H4 (cell line): ENCODE measurements around the gene CRABP1. TPM values are rescaled to one million over a fixed set of nuclear protein-coding genes. Genes with fewer than 3 reads are reported as not detected.

Experiments
- DNase-seq: peaks from one replicate; pipeline ENCODE4 v3.0.0-alpha.2; 2015; ENCODE audit warnings: low spot score
- total RNA-seq: library from RNA; depleted of rRNA; stranded (reverse); fragments of >200 nt; shearing (Covaris generic); gene quantifications from 2 replicates; pipeline ENCODE4 v1.2.3, GENCODE V29; 2014; rRNA removed

The CRABP1 gene
- not detected in 2 replicates for total RNA-seq

DNA sequence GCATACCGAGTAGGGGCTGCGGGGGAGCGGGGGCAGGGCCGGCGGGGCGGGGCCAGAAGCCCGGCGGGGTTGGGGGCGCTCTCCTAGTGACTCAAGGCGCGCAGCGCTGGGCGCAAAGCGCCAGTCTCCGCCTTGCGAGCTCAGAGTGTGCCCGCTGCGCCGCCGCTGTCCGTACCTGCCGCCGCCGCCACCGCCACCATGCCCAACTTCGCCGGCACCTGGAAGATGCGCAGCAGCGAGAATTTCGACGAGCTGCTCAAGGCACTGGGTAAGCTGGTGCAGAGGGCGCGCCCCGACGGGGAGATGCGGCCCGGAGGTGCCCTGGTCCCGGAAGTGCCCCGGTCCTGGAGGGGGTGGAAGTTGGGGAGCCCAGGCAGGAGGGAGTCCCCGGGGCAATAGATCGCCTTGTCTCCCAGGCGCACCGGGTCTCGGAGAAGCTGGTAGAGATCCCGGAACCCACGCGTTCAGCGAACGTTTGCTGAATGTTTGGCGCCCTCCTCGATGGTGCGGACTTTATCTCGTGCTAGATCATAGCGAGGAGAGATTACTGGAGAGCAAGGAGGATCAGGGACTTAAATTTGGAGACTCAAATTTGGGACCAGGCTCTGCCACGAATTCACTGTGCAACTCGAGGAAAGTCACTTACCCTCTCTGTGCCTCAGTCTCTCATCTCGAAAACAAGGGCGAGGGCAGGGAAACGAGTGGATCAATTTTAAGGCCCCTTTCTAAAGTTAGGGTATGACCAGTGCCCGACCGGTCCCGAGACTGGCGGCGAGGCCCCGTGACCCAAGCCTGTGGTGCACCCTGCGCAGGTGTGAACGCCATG, at the start of gene CRABP1:
TSS of gene CRABP1 (plus strand) at position 123 of the 826 bp plus-strand sequence. CDS start at position 199, 76 bp downstream.
- no peak for DNase-seq

DNA sequence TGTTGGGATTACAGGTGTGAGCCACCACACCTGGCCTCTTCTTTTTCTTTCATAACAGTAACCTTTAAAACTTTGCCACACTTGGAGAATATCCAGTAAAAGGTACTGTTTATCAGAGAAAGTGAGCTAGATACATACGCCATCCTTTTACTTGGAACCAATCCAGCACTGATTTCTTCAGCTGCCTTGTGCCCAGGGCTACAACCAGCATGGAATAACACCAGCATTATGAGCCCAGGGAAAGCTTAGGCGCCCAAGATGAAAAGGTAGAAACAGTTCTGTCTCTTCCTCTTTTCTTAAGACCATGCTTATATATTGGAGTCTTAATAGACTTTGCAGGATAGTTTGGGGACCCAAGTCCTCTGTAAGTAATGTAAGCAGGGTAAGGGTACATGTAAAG, 49.1 kb upstream of the CRABP1 start:
- no peak for DNase-seq

DNA sequence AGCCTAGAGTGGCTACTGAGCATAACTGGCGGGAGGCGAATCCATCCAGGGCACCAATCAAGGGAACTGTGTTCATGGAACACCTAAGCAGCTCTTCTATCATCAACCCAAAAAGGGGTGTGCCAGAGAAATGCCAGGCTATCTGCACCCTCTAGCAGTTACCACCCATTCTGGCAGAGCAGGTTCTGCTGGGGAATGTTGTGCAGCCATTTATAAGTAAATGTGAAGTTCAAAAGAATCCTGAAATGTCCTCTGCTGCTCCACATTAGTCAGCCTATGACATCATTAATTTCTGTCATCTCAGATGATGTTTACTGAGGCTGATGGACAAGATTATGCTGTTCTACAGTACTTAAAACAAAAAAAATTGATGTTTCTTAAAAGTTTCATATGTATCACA, 48.5 kb upstream of the CRABP1 start:
- DNase-seq: no peak

DNA sequence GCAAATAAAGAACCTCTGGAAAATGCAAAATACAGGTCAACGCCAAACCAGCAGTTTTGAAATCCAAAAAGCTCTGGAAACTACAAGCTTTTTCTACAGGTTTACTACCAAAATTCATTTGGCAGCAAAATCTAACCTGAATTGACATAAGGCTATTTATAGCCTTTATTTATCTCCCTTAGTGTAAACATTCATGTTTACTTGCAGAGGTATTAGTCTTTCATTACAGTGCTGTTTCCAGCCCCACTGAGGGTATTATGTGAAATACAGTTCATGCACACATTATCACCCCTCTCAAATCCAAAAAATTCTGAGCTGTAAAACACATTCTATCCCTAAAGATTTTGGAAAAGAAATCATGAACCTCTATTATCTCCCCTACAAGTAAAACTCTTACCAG, 47.9 kb upstream of the CRABP1 start:
- DNase-seq: no peak

DNA sequence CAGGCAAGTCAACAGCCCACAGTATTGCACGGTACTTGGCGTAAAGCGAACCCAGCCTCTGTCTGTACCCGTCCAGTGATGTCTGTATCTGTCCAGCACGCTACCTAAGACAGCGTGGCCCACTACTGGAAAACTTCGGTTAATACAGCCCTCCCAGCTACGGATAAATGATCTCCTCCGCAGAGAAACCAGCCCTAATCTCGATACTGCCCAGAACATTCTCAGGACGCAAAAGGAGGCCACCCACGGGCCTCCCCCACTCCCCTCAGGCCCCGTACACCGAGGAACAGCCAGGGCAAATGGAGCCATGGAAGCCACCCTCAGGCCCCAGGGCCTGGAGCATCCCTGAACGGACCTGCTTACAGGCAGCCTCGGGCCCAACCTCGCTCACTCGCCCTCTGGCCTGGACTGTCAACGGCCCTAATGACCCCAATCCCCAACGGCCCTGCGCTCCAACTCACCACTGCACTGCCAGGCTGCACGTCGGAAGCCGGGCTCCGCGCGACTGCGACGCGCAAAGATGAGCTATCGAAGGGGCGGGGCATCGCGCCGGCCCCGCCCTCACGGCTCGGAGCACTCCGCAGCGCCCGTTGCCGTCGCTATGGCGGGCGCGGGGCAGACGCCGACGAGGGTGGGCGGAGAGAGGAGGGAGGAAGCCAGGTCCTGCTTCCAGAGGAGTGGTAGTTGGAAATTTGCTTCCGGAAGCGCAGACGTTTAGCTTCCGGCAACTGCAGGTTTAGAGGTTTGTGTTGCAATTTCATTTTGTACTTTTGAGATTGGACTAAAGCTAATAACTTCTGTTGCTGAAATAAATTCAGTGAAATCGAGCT, 40.8 kb upstream of the CRABP1 start, which contains the start of gene SKIC8:
TSS of gene SKIC8 (minus strand) at position 509 of the 830 bp plus-strand sequence. CDS start 3,923 bp downstream, outside the sequence.
- peak; percentile 93 for DNase-seq

DNA sequence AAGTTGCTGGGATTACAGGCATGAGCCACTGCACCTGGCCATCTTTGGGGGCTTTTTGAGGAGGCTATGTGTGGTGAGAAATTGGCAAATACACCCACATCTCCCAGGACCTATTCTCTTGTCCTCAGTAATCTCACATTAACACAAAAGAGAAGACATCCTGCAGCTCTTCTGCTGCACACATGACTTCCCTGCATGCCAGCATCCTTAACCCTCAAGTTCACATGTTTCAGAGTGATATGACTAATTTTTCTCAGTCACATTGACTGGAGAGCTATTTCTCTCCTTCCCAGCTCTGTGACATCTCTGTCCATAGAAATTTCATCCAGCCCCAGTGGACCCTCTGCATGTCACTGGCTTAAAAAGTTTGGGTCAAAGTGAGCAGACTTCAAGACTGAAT, 38.8 kb upstream of the CRABP1 start:
- DNase-seq: no peak

DNA sequence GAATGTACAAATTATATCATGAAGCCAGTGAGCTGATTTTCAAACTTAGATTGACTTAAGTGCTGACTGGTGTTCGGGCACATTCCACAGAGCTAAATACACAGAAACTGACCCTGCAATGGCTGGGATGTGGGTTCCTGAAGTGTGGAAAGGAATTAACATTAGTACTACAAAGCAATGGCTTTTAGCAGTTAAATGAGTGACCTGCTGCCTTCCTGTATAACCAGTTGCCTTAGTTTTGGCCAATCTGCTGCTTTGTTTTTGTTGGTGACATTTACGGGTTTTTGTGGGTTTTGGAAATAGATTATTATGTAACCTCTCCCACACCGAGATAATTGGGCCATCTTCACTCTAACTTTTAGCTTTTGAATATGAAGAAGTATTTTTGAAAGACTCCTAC, 38.3 kb upstream of the CRABP1 start:
- DNase-seq: peak; percentile 38

DNA sequence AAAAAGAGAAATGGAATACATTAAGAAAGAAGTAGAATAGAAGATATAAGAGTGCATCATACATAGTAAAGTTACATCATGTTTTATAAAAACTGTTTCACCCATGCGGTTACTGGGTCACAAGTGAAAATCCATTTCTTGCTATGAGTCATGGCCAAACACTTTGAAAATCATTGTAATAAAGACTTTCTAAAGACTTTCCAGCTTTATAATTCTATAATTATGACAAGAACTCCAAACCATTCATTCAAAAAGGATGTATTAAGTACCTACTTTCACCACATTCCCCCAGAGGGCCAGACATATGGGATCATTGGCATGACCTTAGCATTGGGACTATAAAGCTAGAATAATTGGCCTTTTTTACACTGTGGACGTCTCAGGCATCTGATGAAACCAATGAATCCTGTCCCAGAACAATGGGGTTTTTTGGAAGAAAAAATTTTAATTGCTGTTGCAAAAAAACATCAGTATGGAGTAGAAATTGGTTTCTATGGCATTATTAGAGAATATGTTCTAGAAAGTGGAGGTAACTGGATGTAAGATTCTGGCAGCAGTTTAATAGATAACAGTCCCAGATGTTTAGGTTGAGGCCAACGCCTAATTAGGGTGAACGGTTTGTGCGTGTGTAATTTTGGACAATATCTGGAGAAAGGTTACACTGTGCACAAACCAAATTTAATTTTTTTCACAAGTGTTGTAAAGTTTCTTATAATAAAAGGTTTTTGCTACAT, 37.4 kb upstream of the CRABP1 start:
- peak; percentile 71 for DNase-seq

DNA sequence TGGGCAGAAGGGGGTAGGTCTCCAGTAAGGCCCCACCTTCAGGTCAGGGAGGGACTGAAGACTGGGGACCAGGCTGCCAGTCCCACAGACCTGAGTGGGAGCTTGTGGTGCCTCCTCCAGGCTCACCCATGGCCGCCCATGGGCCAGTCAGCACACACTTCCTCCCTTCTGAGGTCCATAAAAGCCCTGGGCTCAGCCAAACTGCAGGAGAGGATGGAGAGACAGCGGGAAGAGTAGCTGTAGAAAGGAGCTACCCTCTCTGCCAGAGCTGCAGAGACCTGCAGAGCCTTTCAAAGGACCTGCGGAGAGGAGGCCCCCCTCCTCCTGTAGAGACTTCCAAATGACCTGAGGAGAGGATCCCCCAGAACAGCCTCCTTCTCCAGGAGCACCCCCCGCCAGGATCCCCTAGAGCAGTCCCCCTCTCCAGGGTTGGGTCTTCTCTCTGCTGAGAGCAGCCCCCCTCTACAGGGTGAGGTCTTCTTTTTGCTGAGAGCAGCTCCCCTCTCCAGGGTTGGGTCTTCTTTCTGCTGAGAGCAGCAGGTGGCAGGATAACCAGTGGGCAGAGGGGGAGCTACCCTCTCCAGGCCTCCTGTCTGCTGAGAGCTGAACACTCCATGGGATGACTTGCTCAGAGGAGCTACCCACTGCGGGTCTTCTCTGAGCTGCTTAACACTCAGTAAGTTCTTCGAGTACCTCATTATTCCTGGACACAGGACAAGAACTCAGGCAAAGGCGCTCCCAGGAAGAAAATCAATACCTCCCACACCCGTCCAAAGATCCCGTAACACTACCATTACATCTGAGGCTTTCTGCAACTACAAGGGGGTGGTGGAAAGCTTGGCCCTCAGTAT, 35.7 kb upstream of the CRABP1 start:
- DNase-seq: no peak

DNA sequence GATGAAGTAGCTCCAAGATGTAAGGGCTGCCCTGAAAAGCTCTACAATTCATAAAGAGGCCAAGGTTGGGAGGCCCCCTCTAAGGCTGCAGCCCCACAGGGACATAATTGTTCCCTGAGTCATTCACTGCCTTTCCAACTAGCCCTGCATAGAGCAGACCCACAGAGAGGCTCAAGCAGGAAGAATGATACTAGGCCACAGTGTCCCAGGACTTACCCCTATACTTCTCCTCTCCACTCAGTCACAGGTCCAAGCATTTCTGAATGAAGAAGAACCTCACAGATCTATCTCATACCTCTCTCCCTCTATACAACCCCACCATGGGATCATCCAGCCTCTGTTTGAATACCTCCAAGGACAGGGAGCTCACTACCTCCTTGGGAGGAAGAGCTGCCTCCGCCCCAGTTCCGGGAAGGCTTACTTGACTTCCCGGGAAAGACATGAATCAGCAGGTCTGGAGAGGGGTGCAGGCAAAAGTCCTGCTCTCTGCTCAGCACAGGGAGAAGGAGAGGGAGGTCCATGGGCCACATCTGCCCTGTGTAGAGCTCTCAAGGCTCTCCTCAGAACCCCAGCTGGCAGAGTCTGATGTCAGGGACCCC, 33.9 kb upstream of the CRABP1 start:
- DNase-seq: peak; percentile 42

DNA sequence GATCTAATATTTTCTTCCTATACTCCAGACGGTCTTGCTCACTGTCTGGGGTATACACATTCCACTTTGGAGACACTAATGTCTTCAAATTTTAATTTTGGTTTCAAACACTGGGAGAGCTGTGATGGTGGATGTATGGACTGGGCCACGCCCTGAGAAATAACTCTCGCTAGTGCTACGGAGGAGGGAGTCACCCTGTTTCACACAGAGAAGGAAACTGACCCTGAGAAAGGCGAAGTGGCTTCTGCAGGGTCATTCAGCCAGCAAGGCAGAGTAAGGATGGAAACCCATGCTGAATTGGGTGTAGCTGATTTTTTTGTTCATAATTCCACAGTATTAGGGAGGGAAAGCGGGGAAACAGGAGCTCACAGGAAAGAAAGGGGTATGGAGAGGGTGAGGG, 32.2 kb upstream of the CRABP1 start:
- no peak for DNase-seq

DNA sequence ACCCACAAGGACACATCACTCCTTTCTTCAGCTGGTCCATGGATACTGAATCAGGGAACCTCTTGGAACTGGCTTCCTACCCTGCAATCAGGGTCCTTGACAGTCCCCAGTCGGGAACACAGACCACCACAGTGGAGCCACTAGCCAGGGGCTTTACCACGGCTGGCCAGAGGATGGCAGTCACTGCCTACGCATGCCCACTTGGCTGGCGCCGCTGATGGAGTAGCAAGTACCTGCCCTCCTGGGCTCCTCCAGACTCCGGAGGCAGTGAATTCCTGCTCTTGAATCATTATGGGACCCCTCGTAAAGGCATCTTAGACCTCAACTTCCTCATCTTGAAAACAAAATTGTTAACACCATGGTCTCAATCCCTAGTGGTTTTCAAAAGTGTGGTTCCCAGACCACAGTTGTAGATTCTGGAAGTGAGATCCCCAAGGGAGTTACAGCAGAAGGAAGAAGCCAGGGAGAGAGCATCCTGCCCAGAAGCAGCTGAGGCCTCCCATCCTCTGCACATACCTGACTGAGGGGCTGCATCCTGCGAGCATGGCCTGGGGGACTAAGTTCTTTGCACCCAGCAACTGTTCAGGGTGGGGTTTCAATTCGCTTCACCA, 31.6 kb upstream of the CRABP1 start:
- DNase-seq: peak; percentile 59

DNA sequence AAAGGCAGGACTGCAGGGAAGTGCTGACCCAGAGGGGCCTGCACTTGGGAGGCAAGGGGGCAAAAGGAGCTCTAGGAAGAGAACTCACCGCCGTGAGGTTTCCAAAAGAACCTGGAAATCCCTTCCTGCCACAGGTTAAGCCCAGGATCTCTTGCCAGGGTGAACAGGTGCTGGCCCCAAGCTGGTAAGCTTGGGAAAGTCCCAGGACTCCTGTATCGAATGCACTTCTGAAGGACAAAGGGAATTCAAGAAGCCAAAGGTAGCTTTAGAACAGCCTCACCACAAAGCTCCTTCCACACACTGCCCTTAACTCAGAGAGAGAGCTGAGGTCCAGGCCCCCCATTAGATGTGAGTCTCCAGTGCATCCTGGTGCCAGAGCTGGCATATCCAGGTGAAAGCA, 28.9 kb upstream of the CRABP1 start:
- DNase-seq: no peak

DNA sequence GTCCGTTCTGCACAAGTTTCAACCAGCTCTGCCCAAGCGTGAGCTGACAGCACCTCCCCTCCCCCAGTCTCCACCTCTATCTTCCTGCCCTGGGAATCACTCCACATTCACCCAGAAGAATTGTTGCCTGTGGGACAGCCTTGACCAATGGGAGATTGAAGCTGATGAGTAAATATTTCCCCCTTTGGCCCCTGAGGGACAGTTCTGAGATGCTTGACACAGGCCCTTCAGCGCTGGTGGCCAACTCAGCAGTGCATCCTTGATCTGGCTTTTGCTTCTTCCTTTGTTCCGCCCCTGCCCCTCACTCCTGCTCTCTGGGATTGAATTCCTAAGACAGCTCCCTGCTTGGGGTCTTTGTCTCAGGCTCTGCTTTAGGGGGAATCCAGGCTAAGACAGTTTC, 27.6 kb upstream of the CRABP1 start:
- no peak for DNase-seq

DNA sequence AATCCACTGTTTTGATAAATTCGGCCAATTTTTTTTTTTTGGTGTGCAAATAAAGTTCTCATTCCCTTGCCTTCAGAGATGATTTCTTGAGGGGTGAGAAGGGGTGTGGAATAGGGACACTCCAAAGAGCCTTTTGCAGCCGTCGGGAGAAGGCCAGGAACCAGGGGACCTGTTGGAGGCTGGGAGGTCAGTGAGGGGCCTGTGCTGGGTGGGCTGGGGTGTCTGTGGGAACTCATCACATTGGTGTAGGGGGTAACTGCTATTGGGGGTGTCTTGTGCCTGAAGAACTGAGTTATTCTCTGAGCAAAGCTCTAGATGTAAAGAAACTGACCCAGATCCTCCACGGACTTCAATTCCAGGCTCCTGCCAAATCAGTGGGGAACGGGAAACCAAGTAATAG, 27.2 kb upstream of the CRABP1 start:
- DNase-seq: no peak

DNA sequence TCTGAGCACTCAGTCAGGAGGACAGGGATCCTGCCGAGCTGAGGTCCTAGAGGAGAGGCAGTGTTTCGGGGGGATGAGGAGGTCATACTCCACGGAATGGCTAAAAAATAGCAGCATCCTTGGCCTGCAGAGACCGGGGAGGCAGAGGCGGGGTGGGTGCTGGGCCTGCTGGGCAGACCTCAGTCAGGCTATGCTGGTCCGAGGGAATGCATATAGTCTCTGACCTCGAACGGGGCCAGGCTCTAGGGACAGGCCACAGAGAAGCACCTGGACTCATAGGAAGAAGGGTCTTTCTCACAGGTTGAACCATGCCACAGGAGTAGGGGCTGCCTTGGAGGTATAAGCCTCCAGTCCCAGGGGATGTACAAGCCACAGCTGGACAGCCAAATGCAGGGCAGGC, 26.8 kb upstream of the CRABP1 start:
- no peak for DNase-seq

DNA sequence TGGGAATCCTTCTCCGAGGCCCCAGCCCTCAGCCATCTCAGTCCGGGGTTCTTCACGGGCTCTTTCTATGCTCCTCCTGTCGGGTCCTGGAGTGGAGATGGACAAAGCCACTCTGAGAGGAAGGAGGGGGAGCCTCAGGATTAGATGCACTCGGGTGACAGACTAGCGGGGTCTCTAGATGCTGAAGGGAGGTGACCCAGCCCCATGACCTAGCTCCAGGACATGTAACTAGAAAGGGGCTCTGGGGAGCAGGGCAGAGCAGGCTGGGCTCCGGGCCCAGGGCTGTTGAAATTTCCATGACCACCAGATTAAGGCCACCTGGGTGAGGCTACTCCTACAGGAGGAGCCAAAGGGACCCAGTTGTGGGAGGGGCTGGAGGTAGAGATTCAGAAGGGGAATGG, 26.0 kb upstream of the CRABP1 start:
- DNase-seq: no peak

DNA sequence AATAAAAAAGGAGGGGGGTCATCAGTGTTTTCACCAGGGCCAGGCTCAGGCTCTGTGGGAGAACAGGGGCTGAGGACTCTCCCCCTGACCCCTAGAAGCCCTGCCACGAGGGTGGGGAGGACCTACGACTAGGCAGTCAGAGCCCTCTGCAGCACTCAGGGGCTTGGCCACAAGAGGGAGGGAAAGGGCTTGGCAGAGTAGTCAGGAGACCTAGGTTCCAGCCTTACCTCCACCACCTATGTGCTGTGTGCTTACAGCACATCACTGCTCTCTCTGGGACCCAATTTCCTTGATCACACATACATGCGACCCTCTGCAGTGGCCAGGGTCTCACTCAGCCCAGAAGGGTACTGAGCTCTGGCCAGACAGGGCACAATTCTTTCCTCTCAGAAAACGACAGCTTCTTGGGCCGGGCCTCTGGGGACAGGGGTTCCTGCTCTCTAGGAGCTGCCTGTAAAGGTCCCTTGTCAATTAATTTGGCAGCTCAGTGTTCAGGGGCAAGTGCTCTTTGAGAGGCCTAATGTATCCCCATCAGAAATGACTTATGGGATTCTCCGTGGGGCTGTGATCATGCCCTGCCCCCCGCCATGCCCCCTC, 24.4 kb upstream of the CRABP1 start:
- no peak for DNase-seq

DNA sequence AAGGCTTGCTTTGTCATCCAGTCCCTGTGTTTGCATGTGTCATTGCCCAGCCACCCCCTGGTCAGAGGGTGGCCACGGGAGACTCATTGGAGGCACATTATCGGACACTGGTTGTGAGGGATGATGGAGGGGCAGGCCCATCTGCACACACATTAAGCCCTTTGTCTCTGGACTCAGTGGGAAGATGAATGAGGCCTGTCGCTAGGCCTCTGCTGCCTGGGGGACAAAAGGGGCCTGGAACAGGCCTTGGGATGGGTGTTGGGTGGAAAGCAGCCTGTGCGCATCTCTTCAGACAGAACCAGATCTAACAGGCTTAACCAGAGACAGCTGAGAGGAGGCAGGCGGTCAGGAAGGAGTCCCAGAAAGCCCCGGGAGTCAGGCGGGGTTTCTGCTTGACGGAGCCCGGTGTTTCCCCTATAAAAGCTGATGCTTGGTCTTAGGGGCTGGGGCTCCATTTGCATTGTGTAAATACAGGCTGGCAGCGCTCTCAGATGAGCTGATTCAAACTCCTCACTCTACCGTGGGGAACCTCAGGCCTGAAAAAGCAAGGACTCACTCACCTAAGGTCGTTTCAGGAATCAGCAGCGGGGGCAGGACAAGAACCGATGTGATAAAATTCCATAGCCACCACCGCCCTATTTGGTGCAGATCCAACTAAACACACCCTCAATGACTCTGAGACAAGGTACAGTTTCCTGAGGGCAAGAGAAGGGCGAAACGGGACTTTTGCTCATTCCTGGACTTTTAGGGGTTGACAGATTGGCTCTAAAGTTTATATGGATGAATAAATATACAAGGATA, 23.7 kb upstream of the CRABP1 start:
- DNase-seq: no peak
